NB4 (cell line): Measurements from ENCODE around the gene ZSCAN16.

Experiments
- CTCF ChIP-seq: IDR thresholded peaks from one replicate; pipeline ENCODE4 v1.5.1; 2012; ENCODE audit warnings: low read depth, low read length
- MYC ChIP-seq: IDR thresholded peaks from 2 replicates; pipeline ENCODE4 v1.6.1; 2011; ENCODE audit warnings: low read depth, low read length
- POLR2A ChIP-seq: IDR thresholded peaks from 2 replicates; pipeline ENCODE4 v1.6.1; 2011; ENCODE audit warnings: mild to moderate bottlenecking; ENCODE audit not compliant: insufficient read length; ENCODE audit errors: extremely low read depth

GRCh38 chr6:28167926-28168325 is 43.5 kb downstream of the ZSCAN16 start:
- no peak for TF ChIP-seq CTCF
- TF ChIP-seq POLR2A, result no peak
- no peak for TF ChIP-seq MYC
